Mesendoderm (in vitro differentiated cells): Measurements from ENCODE around the gene MINK1.

Experiments
- DNase-seq: peaks from one replicate; pipeline ENCODE4 v3.0.0; 2013
- H2AK5ac ChIP-seq: 2 replicates; pipeline ENCODE4 v1.6.1; 2013; ENCODE audit warnings: low read length, inconsistent platforms
- H2BK120ac ChIP-seq: 2 replicates; pipeline ENCODE4 v1.6.1; 2013; ENCODE audit warnings: low read depth, mild to moderate bottlenecking, low read length, moderate library complexity, mixed read lengths
- H2BK15ac ChIP-seq: replicated peaks from 2 replicates; pipeline ENCODE4 v1.6.1; 2013; ENCODE audit warnings: low read depth, mild to moderate bottlenecking, moderate library complexity
- H2BK5ac ChIP-seq: 2 replicates; pipeline ENCODE4 v1.6.1; 2013; ENCODE audit warnings: low read length, inconsistent platforms
- H3K18ac ChIP-seq: 2 replicates; pipeline ENCODE4 v1.6.1; 2013; ENCODE audit warnings: mild to moderate bottlenecking, low read length, mixed read lengths
- H3K23ac ChIP-seq: one replicate; pipeline ENCODE4 v1.6.1; 2013; ENCODE audit warnings: low read length
- H3K27ac ChIP-seq: 2 replicates; pipeline ENCODE4 v1.5.1; 2013; ENCODE audit warnings: low read depth, mild to moderate bottlenecking, inconsistent platforms, low read length, moderate library complexity
- H3K27me3 ChIP-seq: 2 replicates; pipeline ENCODE4 v1.6.1; 2013; ENCODE audit warnings: low read length, control low read depth, mild to moderate bottlenecking, inconsistent platforms; ENCODE audit not compliant: insufficient read depth, poor library complexity
- H3K36me3 ChIP-seq: 2 replicates; pipeline ENCODE4 v1.6.1; 2013; ENCODE audit warnings: low read length, inconsistent platforms; ENCODE audit not compliant: control insufficient read depth, insufficient read depth
- H3K4ac ChIP-seq: one replicate; pipeline ENCODE4 v1.6.1; 2013; ENCODE audit warnings: low read depth, mild to moderate bottlenecking, low read length, moderate library complexity
- H3K4me1 ChIP-seq: 2 replicates; pipeline ENCODE4 v1.6.1; 2013; ENCODE audit warnings: low read depth, low read length, inconsistent platforms; ENCODE audit not compliant: control insufficient read depth
- H3K4me2 ChIP-seq: 2 replicates; pipeline ENCODE4 v1.6.1; 2013; ENCODE audit warnings: low read length
- H3K4me3 ChIP-seq: 2 replicates; pipeline ENCODE4 v1.5.1; 2013; ENCODE audit warnings: mild to moderate bottlenecking, low read length
- H3K56ac ChIP-seq: one replicate; pipeline ENCODE4 v1.6.1; 2013; ENCODE audit warnings: low read length
- H3K79me1 ChIP-seq: 2 replicates; pipeline ENCODE4 v1.6.1; 2013; ENCODE audit warnings: low read length, inconsistent platforms
- H3K79me2 ChIP-seq: 2 replicates; pipeline ENCODE4 v1.6.1; 2013; ENCODE audit warnings: mild to moderate bottlenecking, low read length; ENCODE audit not compliant: control insufficient read depth, insufficient read depth
- H3K9ac ChIP-seq: 2 replicates; pipeline ENCODE4 v1.6.1; 2013; ENCODE audit warnings: low read length, inconsistent platforms
- H4K5ac ChIP-seq: one replicate; pipeline ENCODE4 v1.6.1; 2013; ENCODE audit warnings: low read length
- H4K8ac ChIP-seq: one replicate; pipeline ENCODE4 v1.6.1; 2013; ENCODE audit warnings: low read depth, mild to moderate bottlenecking, control low read depth, low read length, moderate library complexity
- WGBS: extraction: QIAGEN DNeasy Blood & Tissue Kit; methylation state at CpG from one replicate; pipeline ENCODE4 v1.1.7; 2013; ENCODE audit warnings: low lambda C conversion rate, missing lambda C conversion rate; ENCODE audit not compliant: insufficient coverage; ENCODE audit errors: extremely low coverage; 5-methylcytosine and 5-hydroxymethylcytosine counted together

Gene MINK1

DNA sequence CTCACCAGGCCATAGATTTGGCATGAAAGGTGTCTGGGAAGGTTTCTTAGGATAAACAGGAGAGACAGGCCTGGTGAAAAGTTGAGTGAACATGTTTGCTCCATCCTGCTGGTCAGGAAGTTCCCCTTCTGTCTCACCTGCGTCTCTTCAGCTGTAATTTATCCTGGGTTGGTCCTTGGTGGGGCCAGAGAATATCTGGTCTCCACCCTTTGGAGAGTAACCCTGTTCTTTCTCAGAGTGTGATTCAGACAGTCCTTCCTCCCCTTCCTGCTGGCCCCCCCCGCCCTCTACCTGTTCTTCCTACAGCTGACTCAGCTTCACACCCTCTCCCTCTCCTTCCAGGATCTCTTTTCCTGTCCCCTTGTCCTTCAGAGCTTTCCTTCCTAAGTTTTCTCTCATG lies 17.1 kb downstream of the MINK1 start:
- Histone ChIP-seq H3K36me3 (no peaks in the 10 kb centered on the region), H3K79me1 (peaks cover 11% of the 10 kb centered on the region), H3K27ac (no peak overlapping the region), H2BK15ac (no peak overlapping the region), H3K56ac (peak overlapping the region; percentile 20), H3K9ac (no peak overlapping the region), H3K18ac (no peak overlapping the region), H3K4ac (no peak overlapping the region), H2BK120ac (no peak overlapping the region), H3K79me2 (no peaks in the 10 kb centered on the region), H2AK5ac (no peak overlapping the region), H3K4me3 (no peak overlapping the region), H3K23ac (no peak overlapping the region), H4K5ac (no peak overlapping the region), H4K8ac (no peak overlapping the region), H2BK5ac (no peak overlapping the region), H3K4me1 (peaks cover 11% of the 10 kb centered on the region), H3K4me2 (no peak overlapping the region), H3K27me3 (no peaks in the 10 kb centered on the region)
- DNase-seq = no peak
- WGBS = no CpG with 5 or more reads among the region's 2 CpGs

DNA sequence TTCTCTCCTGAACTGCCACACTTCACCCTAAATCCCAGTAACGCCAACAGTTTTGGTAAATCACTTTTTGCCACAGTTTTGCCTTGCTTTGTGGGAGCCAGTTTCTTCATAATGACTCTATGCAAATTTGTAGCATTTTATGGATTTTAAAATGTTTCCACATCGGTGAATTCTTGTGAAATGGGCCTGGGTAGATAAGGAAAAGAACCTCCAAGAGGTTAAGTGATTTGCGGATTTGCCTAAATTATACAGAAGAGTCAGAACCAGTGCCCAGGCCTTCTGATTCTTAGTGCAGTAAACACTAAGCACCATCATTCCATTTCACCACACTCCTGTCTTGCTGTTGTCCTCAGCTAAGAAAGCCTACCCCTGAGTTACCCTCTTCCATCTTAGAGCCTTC lies 17.9 kb downstream of the MINK1 start:
- H3K79me2 ChIP-seq = no peaks in the 10 kb centered on the region
- peaks cover 9% of the 10 kb centered on the region for H3K79me1 ChIP-seq
- H3K27me3 ChIP-seq = no peaks in the 10 kb centered on the region
- no peak overlapping the region for H3K23ac ChIP-seq
- no peak overlapping the region for H4K8ac ChIP-seq
- peak overlapping the region; percentile 68 for H3K56ac ChIP-seq
- H3K36me3 ChIP-seq = no peaks in the 10 kb centered on the region
- peaks cover 11% of the 10 kb centered on the region for H3K4me1 ChIP-seq
- peak overlapping the region; percentile 1 for H3K27ac ChIP-seq
- no peak overlapping the region for H3K9ac ChIP-seq
- no peak overlapping the region for H3K4me3 ChIP-seq
- H2AK5ac ChIP-seq = no peak overlapping the region
- no peak overlapping the region for H2BK120ac ChIP-seq
- H3K18ac ChIP-seq = no peak overlapping the region
- H2BK15ac ChIP-seq = no peak overlapping the region
- H3K4ac ChIP-seq = no peak overlapping the region
- H2BK5ac ChIP-seq = no peak overlapping the region
- no peak for DNase-seq
- WGBS = no CpG with 5 or more reads among the region's 3 CpGs
- no peak overlapping the region for H4K5ac ChIP-seq
- H3K4me2 ChIP-seq = no peak overlapping the region

DNA sequence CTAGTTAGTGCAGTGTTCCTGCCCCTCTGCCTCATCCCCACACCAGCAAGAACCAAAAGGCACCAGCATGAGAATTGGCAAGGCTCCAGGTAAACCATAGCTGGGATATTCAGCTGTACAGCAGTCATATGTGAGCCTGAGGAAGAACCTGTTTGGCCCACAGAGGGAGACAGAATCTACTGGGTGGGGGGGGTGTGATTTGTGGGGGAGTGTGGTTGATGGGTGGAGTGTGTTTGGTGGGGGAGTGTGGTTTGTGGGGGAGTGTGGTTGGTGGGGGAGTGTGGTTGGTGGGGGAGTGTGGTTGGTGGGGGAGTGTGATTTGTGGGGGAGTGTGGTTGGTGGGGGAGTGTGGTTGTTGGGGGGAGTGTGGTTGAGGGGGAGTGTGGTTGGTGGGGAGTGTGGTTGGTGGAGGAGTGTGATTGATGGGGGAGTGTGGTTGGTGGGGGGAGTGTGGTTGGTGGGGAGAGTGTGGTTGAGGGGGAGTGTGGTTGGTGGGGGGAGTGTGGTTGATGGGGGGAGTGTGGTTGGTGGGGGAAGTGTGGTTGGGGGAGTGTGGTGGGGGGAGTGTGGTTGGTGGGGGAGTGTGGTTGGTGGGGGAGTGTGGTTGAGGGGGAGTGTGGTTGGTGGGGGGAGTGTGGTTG lies 19.5 kb downstream of the MINK1 start:
- DNase-seq = no peak
- no peak overlapping the region for H3K4ac ChIP-seq

DNA sequence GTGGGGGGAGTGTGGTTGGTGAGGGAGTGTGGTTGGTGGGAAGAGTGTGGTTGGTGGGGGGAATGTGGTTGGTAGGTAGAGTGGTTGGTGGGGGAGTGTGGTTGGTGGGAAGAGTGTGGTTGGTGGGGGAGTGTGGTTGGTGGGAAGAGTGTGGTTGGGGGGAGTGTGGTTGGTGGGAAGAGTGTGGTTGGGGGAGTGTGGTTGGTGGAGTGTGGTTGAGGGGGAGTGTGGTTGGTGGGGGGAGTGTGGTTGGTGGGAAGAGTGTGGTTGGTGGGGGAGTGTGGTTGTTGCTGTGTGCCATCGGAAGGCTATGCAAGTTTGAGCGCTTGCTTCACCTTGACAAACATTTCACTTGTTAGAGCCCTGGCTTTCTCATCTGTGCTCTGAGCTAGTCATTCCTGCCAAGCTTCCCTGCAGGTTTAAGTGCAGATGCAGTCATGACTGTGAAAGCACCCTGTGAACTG lies 20.1 kb downstream of the MINK1 start:
- Histone ChIP-seq H3K79me1 (peaks cover 5% of the 10 kb centered on the region), H3K4me3 (no peak overlapping the region), H3K4ac (no peak overlapping the region), H3K27me3 (no peaks in the 10 kb centered on the region), H3K4me1 (peaks cover 16% of the 10 kb centered on the region), H2BK5ac (no peak overlapping the region), H3K9ac (no peak overlapping the region), H2BK15ac (no peak overlapping the region), H3K36me3 (no peaks in the 10 kb centered on the region), H4K8ac (no peak overlapping the region), H3K18ac (no peak overlapping the region), H4K5ac (no peak overlapping the region), H2AK5ac (no peak overlapping the region), H3K27ac (no peak overlapping the region), H3K23ac (no peak overlapping the region), H3K4me2 (no peak overlapping the region), H2BK120ac (no peak overlapping the region), H3K56ac (no peak overlapping the region), H3K79me2 (no peaks in the 10 kb centered on the region)
- WGBS = no CpG with 5 or more reads among the region's 2 CpGs
- no peak for DNase-seq

More for the DNA sequence above, 19.5 kb downstream of the MINK1 start:
- Histone ChIP-seq H3K56ac (no peak overlapping the region), H4K5ac (no peak overlapping the region), H3K36me3 (no peaks in the 10 kb centered on the region), H3K79me1 (peaks cover 5% of the 10 kb centered on the region), H3K27ac (no peak overlapping the region), H3K4me1 (peaks cover 13% of the 10 kb centered on the region), H2BK5ac (no peak overlapping the region), H4K8ac (no peak overlapping the region), H3K27me3 (no peaks in the 10 kb centered on the region), H2BK15ac (no peak overlapping the region), H2BK120ac (no peak overlapping the region), H2AK5ac (no peak overlapping the region), H3K4me3 (no peak overlapping the region), H3K18ac (no peak overlapping the region), H3K9ac (no peak overlapping the region), H3K23ac (no peak overlapping the region), H3K4me2 (no peak overlapping the region), H3K79me2 (no peaks in the 10 kb centered on the region)

DNA sequence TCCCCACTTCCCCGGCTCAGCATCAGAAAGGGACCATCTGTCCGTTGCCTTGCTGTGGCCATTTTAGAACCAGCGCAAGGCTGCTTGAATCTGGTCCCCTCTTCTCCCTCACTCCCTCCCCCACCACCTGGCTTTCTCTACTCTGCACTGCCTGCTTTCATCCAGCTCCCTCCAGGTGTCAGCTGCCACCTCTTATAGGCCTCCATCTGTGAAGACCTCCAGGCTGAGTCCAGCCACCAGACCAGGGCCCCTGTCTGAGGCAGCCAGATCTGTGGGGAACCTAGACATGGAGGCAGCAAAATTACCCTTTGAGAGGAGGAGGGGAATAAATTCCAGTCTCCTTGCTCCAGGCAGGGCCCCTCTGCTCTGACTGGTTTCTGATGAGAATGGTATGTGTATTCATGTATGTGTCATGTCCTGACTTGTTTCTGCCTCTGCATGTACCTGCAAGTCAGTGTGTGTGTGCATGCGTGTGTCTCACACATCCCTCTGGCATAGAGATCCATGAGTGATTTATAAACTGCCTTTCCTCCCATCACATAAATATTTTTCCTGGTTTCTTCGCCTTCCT lies 21.1 kb downstream of the MINK1 start:
- no peaks in the 10 kb centered on the region for H3K27me3 ChIP-seq
- no peak overlapping the region for H2AK5ac ChIP-seq
- no peak overlapping the region for H4K5ac ChIP-seq
- H3K79me1 ChIP-seq = peaks cover 5% of the 10 kb centered on the region
- peak overlapping the region; percentile 65 for H3K56ac ChIP-seq
- no peak overlapping the region for H3K4ac ChIP-seq
- no peak overlapping the region for H3K23ac ChIP-seq
- H3K4me1 ChIP-seq = peaks cover 23% of the 10 kb centered on the region
- no peak overlapping the region for H3K4me2 ChIP-seq
- H3K27ac ChIP-seq = no peak overlapping the region
- no peaks in the 10 kb centered on the region for H3K79me2 ChIP-seq
- H2BK5ac ChIP-seq = no peak overlapping the region
- no peak overlapping the region for H2BK120ac ChIP-seq
- DNase-seq = peak; percentile 71
- H3K4me3 ChIP-seq = no peak overlapping the region
- no CpG with 5 or more reads among the region's 5 CpGs for WGBS
- no peak overlapping the region for H2BK15ac ChIP-seq
- H3K36me3 ChIP-seq = no peaks in the 10 kb centered on the region
- no peak overlapping the region for H3K18ac ChIP-seq
- H4K8ac ChIP-seq = no peak overlapping the region
- H3K9ac ChIP-seq = no peak overlapping the region
